ENCODE results near the gene RNF207. TPM values are rescaled to one million over a fixed set of nuclear protein-coding genes. Genes with fewer than 3 reads are reported as not detected.
A peak's percentile ranks its signal among the peaks of the same experiment; 100 is the strongest.

The RNF207 gene
- total and polyA plus RNA-seq, 2 of the 13 experiments (the other 11 are each of a cell fraction or from before 2014, with no cell fraction given): 9.8 to 15.9 TPM

GRCh38 chr1:6262555-6263420, 56.9 kb downstream of the RNF207 start:
- Histone ChIP-seq H3K27ac (ENCODE audit: extremely low read length, insufficient read depth, low read length) (no peak overlapping the region), H3K4me3 (replicated peaks in 1 of 3; ENCODE audit: insufficient read depth in 1 of 3, low read depth in 2 of 3, low read length in 3 of 3) (no peak overlapping the region)
- WGBS (ENCODE audit: low lambda C conversion rate): 92% methylated on average over 5 of the region's 25 CpGs

More at GRCh38 chr1:6262555-6263420, 56.9 kb downstream of the RNF207 start:
- BruUV-seq (replicated peaks): no TSS peak
- ATAC-seq (no peak), DNase-seq (ENCODE audit: low spot score) (no peak), FAIRE-seq (no peak)
- no peak overlapping the region for H3K4me2 ChIP-seq (ENCODE audit: low read depth, low read length)
- ChIA-PET CTCF (ENCODE audit: low intra/inter-chr PET ratio, low total read pairs) (no interaction called here), POLR2A (no interaction called here)
- TF ChIP-seq AGO2 (optimal IDR thresholded peaks at IDR 0.05; ENCODE audit: low read depth, low read length): peak; percentile 57
- no peak for TF ChIP-seq MLXIP (CRISPR knock-in tag; IDR thresholded peaks at IDR 0.05; ENCODE audit: borderline replicate concordance)
- no peak overlapping the region for H2AFZ ChIP-seq (ENCODE audit: low read length)
- intact Hi-C loops (cut with micrococcal nuclease; ENCODE audit: unreplicated experiment): no loop called here
- H4K20me1 ChIP-seq (ENCODE audit: insufficient read depth, low read length): no peaks in the 10 kb centered on the region
- no peaks in the 10 kb centered on the region for H3K79me2 ChIP-seq (ENCODE audit: insufficient read depth, low read length)
- H3K4me1 ChIP-seq (ENCODE audit: insufficient read depth, low read length): peaks cover 35% of the 10 kb centered on the region
- H3K9me3 ChIP-seq (ENCODE audit: low read length): no peaks in the 10 kb centered on the region
- peaks cover 0 to 7% of the 10 kb centered on the region in 2 experiments; a peak in 4 of 5 replicates for H3K27me3 ChIP-seq (ENCODE audit: control insufficient read depth in 1 of 2, insufficient read depth in 2 of 2, low read length in 2 of 2)
- H3K36me3 ChIP-seq (replicated peaks in 1 of 2; ENCODE audit: control insufficient read depth in 1 of 2, insufficient read depth in 2 of 2, low read length in 2 of 2): no peaks in the 10 kb centered on the region
- no peak overlapping the region for H3K9ac ChIP-seq (ENCODE audit: insufficient read depth, low read depth, low read length)
- in situ Hi-C loops (cut with HindIII; ENCODE audit: extremely low pct_ligation_motif_present, low pct_unique_long_range_greater_than_20kb): no loop called here
